B cell (primary cell): ENCODE results near the gene NDUFA13. TPM values are rescaled to one million over a fixed set of nuclear protein-coding genes. Genes with fewer than 3 reads are reported as not detected.

Experiments used
- ATAC-seq: fragments of 200-7000 bp; cut with Tn5 transposase; one replicate; pipeline ENCODE4 v1.10.0; 2021; ENCODE audit warnings: low read depth, mild to moderate bottlenecking, moderate number of reproducible peaks, moderate library complexity
- CTCF ChIA-PET: fragments of 350-600 bp; sonication (Branson Sonifier 250); formaldehyde crosslinking; loops from one replicate; lab custom pipeline; 2021; ENCODE audit warnings: antibody characterized with exemption, inconsistent platforms; lab: Charles Lee
- POLR2A ChIA-PET: fragments of 350-600 bp; sonication (Branson Sonifier 250); formaldehyde crosslinking; loops from one replicate; lab custom pipeline; 2021; ENCODE audit warnings: antibody characterized with exemption; lab: Charles Lee
- DNase-seq: peaks from one replicate; pipeline ENCODE4 v3.0.0; 2013
- H2AFZ ChIP-seq: 2 replicates; pipeline ENCODE4 v1.6.1; 2012; ENCODE audit warnings: mild to moderate bottlenecking, low read depth, low read length; ENCODE audit not compliant: insufficient read depth, poor library complexity, severe bottlenecking
- H3K27ac ChIP-seq, 2 donors: 1 replicate in 1 of 2; 2 replicates in 1 of 2; pipeline ENCODE4 v1.5.1; 2012 to 2013; ENCODE audit warnings: low read length in 2 of 2, mild to moderate bottlenecking in 2 of 2, moderate library complexity in 1 of 2
- H3K27me3 ChIP-seq, 4 experiments: fragments of 200-600 bp in 1 of 4; sonication (generic) in 1 of 4; replicated peaks in 1 of 4; 1 replicate in 2 of 4; 2 replicates in 2 of 4; pipeline versions ENCODE4 v1.6.1 to v1.7.0; 2013 to 2016; ENCODE audit warnings: low read length in 3 of 4, mild to moderate bottlenecking in 2 of 4, mixed read lengths in 1 of 4, moderate library complexity in 1 of 4; ENCODE audit not compliant: insufficient read depth in 4 of 4, control insufficient read depth in 3 of 4; ENCODE audit errors: control extremely low read depth in 1 of 4
- H3K36me3 ChIP-seq, 2 experiments: replicated peaks in 1 of 2; 1 replicate in 1 of 2; 2 replicates in 1 of 2; pipeline versions ENCODE4 v1.6.1 to v1.7.1; 2013; ENCODE audit warnings: low read length in 1 of 2; ENCODE audit not compliant: insufficient read depth in 2 of 2, control insufficient read depth in 1 of 2; ENCODE audit errors: control extremely low read depth in 1 of 2, extremely low read depth in 1 of 2
- H3K4me1 ChIP-seq, 2 donors: fragments of 200-600 bp in 1 of 2; sonication (generic) in 1 of 2; 1 replicate in 1 of 2; 2 replicates in 1 of 2; pipeline versions ENCODE4 v1.5.1 to v1.6.1; 2013 to 2017; ENCODE audit warnings: low read length in 2 of 2; ENCODE audit not compliant: control insufficient read depth in 2 of 2, insufficient read depth in 2 of 2
- H3K4me2 ChIP-seq: replicated peaks from 2 replicates; pipeline ENCODE3; 2012; ENCODE audit warnings: mild to moderate bottlenecking, low read depth, low read length; ENCODE audit not compliant: poor library complexity, severe bottlenecking
- H3K4me3 ChIP-seq, 5 experiments: fragments of 200-600 bp in 1 of 5; sonication (generic) in 1 of 5; 1 replicate in 3 of 5; 2 replicates in 2 of 5; pipeline versions ENCODE4 v1.5.1 to v1.7.0; 2011 to 2016; ENCODE audit warnings: low read length in 4 of 5, mild to moderate bottlenecking in 4 of 5, low read depth in 2 of 5, control low read depth in 1 of 5, moderate library complexity in 1 of 5; ENCODE audit not compliant: insufficient read depth in 1 of 5; ENCODE audit errors: control extremely low read depth in 1 of 5, extremely low read depth in 1 of 5
- H3K79me2 ChIP-seq: fragments of 200-600 bp; sonication (generic); one replicate; pipeline ENCODE4 v1.6.0; 2016; ENCODE audit warnings: low read length; ENCODE audit not compliant: control insufficient read depth, insufficient read depth
- H3K9ac ChIP-seq: fragments of 200-600 bp; sonication (generic); 2 replicates; pipeline ENCODE4 v1.6.1; 2017; ENCODE audit warnings: mild to moderate bottlenecking, low read length, moderate library complexity
- H3K9me3 ChIP-seq, 3 donors: one replicate each; pipeline versions ENCODE4 v1.6.1 to v1.7.1; 2013; ENCODE audit warnings: low read length in 2 of 3; ENCODE audit not compliant: control insufficient read depth in 2 of 3, insufficient read depth in 1 of 3; ENCODE audit errors: control extremely low read depth in 1 of 3
- H4K20me1 ChIP-seq: 2 replicates; pipeline ENCODE4 v1.6.0; 2012; ENCODE audit warnings: mild to moderate bottlenecking, low read length; ENCODE audit not compliant: insufficient read depth, control insufficient read depth, poor library complexity, severe bottlenecking
- H3K27ac Mint-ChIP-seq: one replicate; pipeline ENCODE4 v1.8.0; 2021; ENCODE audit warnings: mixed read lengths
- H3K27me3 Mint-ChIP-seq: one replicate; pipeline ENCODE4 v1.8.0; 2021; ENCODE audit warnings: mixed read lengths
- H3K4me1 Mint-ChIP-seq: one replicate; pipeline ENCODE4 v1.8.0; 2021; ENCODE audit warnings: mixed read lengths
- H3K4me3 Mint-ChIP-seq: one replicate; pipeline ENCODE4 v1.8.0; 2021; ENCODE audit warnings: mixed read lengths
- H3K9me3 Mint-ChIP-seq: one replicate; pipeline ENCODE4 v1.8.0; 2022; ENCODE audit warnings: mixed read lengths; ENCODE audit not compliant: insufficient read depth
- EZH2 ChIP-seq: IDR thresholded peaks from 2 replicates; pipeline ENCODE4 v1.6.1; 2012; ENCODE audit warnings: borderline replicate concordance, low read depth, mild to moderate bottlenecking, moderate library complexity, low read length; ENCODE audit not compliant: insufficient read depth, poor library complexity, severe bottlenecking
- WGBS: methylation state at CpG from one replicate; pipeline ENCODE4 v1.1.5; 2013; ENCODE audit warnings: missing lambda C conversion rate; ENCODE audit not compliant: insufficient coverage; 5-methylcytosine and 5-hydroxymethylcytosine counted together
- intact Hi-C: fragments of 100-400 bp; cut with micrococcal nuclease; formaldehyde crosslinking; loops from one replicate; pipeline ENCODE4 v1.10.0; 2022
- polyA plus RNA-seq: library from polyadenylated mRNA; depleted of rRNA; stranded (reverse); fragments of >200 nt; gene quantifications from 2 replicates; pipeline ENCODE4 v1.2.3, GENCODE V29; 2012
- total RNA-seq, 2 donors: library from RNA; stranded (reverse); fragments of 120-200 nt in 1 of 2; gene quantifications; 1 replicate in 1 of 2; 2 replicates in 1 of 2; pipeline versions ENCODE4 v1.2.3 to v1.2.4, GENCODE V29; 2013 to 2022
- TF ChIP-seq, protein P1 (sequence below): fragments of 200-600 bp; IDR thresholded peaks from one replicate; pipeline ENCODE4 v1.8.0; 2022; ENCODE audit warnings: antibody characterized with exemption, mild to moderate bottlenecking

The NDUFA13 gene
- total and polyA plus RNA-seq, 2 donors (not counting 1 experiment from before 2014, with no cell fraction given): 188 to 195 TPM

DNA sequence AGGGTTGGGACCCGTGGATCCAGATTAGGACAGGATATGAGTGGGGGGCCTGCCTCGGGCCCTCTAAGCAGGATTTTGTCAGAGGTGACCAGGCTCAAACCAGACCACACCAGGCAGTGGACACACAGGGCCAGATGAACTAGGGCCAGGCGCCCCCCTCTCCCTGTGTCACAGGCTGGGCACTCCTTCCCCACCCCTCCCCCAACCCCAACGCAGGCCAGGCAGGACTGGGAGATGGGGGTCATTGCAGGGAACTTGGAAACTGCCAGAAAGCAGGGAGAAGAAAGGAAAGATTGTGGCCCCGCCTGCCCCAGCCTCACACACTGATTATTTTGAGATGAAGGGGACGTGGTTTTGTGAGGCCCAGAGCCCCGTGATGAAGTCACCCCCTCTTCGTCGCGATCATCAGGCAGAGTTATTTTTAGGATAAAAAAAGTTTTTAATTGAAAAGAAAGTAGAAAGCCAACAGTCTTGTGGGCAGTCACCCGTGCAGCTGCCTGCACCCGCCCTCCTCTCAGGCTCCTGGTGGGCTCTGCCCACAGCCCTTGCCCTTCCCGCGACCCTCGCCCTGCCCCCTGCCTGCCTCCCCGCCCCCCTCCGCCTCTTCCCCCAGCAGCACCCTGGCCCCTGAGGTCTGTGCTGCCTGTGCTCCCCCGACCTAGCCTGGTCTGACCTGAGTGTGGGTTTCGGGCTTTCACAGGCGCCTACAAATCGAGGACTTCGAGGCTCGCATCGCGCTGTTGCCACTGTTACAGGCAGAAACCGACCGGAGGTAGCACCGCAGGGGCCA, 10.8 kb downstream of the NDUFA13 start:
- WGBS: 62% methylated on average over 17 of the region's 28 CpGs
- POLR2A ChIA-PET: no interaction called here
- no peak overlapping the region for H3K9ac ChIP-seq

DNA sequence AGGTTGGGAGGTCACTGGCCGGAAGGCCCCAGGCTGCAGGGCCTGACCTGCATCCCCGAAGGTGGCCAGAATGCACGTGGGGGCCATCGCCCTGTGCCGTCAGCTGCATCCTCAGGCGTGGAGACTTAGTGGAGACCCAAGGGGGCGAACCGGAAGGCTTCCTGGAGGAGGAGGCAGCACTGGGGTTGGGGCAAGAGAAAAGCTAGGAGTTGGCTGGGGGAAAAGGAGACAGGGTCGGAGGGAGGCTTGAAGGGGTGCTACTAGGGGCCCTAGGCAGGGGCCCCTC, 11.3 kb downstream of the NDUFA13 start:
- ATAC-seq: no peak
- 96% methylated on average over 8 of the region's 9 CpGs for WGBS
- Histone ChIP-seq H2AFZ (no peak overlapping the region), H3K4me3 (no peak overlapping the region), H3K27me3 (no peaks in the 10 kb centered on the region), H3K4me1 (peaks cover 11 to 41% of the 10 kb centered on the region in 2 donors), H3K9me3 (no peaks in the 10 kb centered on the region), H3K9ac (no peak overlapping the region), H3K27ac (no peak overlapping the region), H4K20me1 (peaks cover 40% of the 10 kb centered on the region), H3K79me2 (peaks cover 47% of the 10 kb centered on the region), H3K36me3 (peaks cover 0 to 30% of the 10 kb centered on the region in 2 experiments), H3K4me2 (no peak overlapping the region)
- no peaks in the 10 kb centered on the region for H3K9me3 Mint-ChIP-seq
- POLR2A ChIA-PET: no interaction called here
- H3K27me3 Mint-ChIP-seq: no peaks in the 10 kb centered on the region
- TF ChIP-seq, protein P1, sequence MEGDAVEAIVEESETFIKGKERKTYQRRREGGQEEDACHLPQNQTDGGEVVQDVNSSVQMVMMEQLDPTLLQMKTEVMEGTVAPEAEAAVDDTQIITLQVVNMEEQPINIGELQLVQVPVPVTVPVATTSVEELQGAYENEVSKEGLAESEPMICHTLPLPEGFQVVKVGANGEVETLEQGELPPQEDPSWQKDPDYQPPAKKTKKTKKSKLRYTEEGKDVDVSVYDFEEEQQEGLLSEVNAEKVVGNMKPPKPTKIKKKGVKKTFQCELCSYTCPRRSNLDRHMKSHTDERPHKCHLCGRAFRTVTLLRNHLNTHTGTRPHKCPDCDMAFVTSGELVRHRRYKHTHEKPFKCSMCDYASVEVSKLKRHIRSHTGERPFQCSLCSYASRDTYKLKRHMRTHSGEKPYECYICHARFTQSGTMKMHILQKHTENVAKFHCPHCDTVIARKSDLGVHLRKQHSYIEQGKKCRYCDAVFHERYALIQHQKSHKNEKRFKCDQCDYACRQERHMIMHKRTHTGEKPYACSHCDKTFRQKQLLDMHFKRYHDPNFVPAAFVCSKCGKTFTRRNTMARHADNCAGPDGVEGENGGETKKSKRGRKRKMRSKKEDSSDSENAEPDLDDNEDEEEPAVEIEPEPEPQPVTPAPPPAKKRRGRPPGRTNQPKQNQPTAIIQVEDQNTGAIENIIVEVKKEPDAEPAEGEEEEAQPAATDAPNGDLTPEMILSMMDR: no peak
- TF ChIP-seq EZH2: no peak
- H3K4me1 Mint-ChIP-seq: peaks cover 29% of the 10 kb centered on the region
- intact Hi-C loops: no loop called here
- DNase-seq: no peak
- no peak overlapping the region for H3K4me3 Mint-ChIP-seq
- H3K27ac Mint-ChIP-seq: no peak overlapping the region
- CTCF ChIA-PET: no interaction called here

More for the DNA sequence above, 10.8 kb downstream of the NDUFA13 start:
- Histone ChIP-seq H3K4me1 (peaks cover 7 to 37% of the 10 kb centered on the region in 2 donors), H3K27me3 (no peaks in the 10 kb centered on the region), H3K4me3 (no peak overlapping the region), H2AFZ (no peak overlapping the region), H3K79me2 (peaks cover 52% of the 10 kb centered on the region), H3K36me3 (peaks cover 0 to 30% of the 10 kb centered on the region in 2 experiments), H3K9me3 (no peaks in the 10 kb centered on the region), H4K20me1 (peaks cover 46% of the 10 kb centered on the region), H3K4me2 (no peak overlapping the region), H3K27ac (no peak overlapping the region)
- CTCF ChIA-PET: no interaction called here
- H3K27ac Mint-ChIP-seq: no peak overlapping the region
- no peaks in the 10 kb centered on the region for H3K27me3 Mint-ChIP-seq
- peaks cover 25% of the 10 kb centered on the region for H3K4me1 Mint-ChIP-seq
- no peak overlapping the region for H3K4me3 Mint-ChIP-seq
- H3K9me3 Mint-ChIP-seq: no peaks in the 10 kb centered on the region
- ATAC-seq (no peak), DNase-seq (no peak)
- TF ChIP-seq, protein P1: no peak
- no peak for TF ChIP-seq EZH2
- intact Hi-C loops: no loop called here
